PC-3 (cell line): Measurements from ENCODE around the gene PLXNA4.

Experiments
- CTCF ChIP-seq: fragments of 300-600 bp; sonication (generic); conservative IDR thresholded peaks from 2 replicates; pipeline ENCODE4 v1.5.1; 2017; ENCODE audit warnings: antibody characterized with exemption, low read depth, mild to moderate bottlenecking, low read length
- EZH2 ChIP-seq: fragments of 300-600 bp; sonication (generic); IDR thresholded peaks from one replicate; pipeline ENCODE4 v1.6.1; 2017; ENCODE audit warnings: antibody characterized with exemption, mild to moderate bottlenecking, low read length; ENCODE audit not compliant: unreplicated experiment
- EZH2phosphoT487 ChIP-seq: fragments of 300-600 bp; sonication (generic); IDR thresholded peaks from 2 replicates; pipeline ENCODE4 v1.6.1; 2018; ENCODE audit warnings: mild to moderate bottlenecking, antibody characterized with exemption, low read length, borderline replicate concordance

GRCh38 chr7:132418840-132419239, 157.4 kb downstream of the PLXNA4 start:
- TF ChIP-seq CTCF (no peak), EZH2 (no peak), EZH2phosphoT487 (no peak)
